COLO829 (cell line): ENCODE measurements around the gene DIRAS3.
A peak's percentile ranks its signal among the peaks of the same experiment; 100 is the strongest.
"Not testable (repeated sequence)": the region's sequence is repeated elsewhere in the genome, so short reads cannot be mapped to it uniquely, and the experiment has no call there.

ENCODE experiments used
- DNase-seq: peaks from one replicate; pipeline ENCODE4 v3.0.0; 2012; ENCODE audit warnings: low spot score

Gene DIRAS3

DNA sequence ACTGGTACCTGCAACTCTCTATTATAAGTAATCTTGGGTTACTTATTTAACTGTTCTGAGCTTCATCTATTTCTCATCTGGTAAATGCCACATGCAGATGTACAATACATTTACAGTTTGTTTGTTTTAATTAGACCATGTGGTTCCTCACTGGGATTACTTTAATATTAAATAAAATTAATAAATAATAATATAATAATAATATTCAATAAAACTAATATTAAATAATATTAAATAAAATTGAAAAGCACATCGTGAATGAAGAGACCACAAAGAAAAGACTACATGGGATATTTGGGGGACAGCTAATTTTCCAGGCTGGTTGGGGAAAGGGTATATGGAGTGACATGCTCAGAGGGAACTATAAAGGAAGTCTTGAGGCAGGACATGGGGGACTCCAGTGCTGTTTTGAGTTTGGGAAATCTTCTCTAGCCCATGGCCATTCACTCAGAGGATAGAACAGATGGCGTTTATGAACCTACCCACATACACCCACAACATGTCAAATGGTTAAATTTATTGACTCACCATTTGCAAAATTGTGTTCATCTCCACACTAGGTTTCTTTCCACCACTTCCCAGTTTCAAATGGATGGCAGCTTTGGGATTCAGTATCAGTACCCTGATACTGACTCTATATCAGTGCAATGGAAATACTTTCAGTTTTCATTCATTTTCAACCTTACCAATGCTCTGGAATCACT lies 25.6 kb downstream of the DIRAS3 start:
- no peak for DNase-seq

DNA sequence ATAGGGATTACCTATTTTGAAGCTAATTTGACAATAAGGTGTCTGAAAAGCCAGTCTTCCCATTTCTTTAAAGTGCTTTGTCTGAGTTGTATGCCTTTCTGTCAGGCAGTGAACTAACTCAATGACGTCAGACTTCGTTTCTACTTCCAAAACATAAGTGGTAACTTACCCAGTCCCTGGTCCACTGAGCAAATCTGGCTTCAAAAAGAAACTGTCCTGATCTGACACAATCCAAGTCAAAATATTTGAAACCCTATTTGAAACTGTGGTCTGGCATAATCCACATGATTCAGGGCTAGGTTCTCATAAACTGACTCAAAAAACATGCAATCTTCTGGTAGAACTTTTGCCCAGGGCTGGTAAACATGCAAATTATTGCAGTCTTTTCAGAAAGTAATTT lies 34.0 kb downstream of the DIRAS3 start:
- DNase-seq, result no peak

- no peak for DNase-seq
Measured at GRCh38 chr1:68015971-68016370, 34.5 kb downstream of the DIRAS3 start.

DNA sequence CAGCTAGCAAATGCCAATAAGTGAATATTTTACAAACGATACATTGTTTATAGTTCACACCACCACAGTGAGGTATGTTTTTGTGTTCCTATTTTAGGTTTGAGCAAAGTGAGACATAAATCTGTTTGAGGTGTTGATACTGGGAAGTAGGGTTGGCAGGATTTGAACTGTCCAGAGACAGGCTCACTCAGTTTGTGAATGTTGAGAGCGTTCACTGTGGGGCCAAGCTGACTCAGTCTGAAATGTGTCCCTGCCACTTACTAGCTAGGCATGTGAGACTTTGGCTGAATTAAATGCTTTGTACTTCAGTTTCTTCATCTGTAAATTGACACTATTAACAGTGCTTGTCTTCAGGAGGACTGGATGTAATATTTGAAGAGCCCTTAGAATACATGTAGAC lies 35.1 kb downstream of the DIRAS3 start:
- DNase-seq, result no peak

GRCh38 chr1:68013351-68013750 lies 37.1 kb downstream of the DIRAS3 start:
- no peak for DNase-seq

DNA sequence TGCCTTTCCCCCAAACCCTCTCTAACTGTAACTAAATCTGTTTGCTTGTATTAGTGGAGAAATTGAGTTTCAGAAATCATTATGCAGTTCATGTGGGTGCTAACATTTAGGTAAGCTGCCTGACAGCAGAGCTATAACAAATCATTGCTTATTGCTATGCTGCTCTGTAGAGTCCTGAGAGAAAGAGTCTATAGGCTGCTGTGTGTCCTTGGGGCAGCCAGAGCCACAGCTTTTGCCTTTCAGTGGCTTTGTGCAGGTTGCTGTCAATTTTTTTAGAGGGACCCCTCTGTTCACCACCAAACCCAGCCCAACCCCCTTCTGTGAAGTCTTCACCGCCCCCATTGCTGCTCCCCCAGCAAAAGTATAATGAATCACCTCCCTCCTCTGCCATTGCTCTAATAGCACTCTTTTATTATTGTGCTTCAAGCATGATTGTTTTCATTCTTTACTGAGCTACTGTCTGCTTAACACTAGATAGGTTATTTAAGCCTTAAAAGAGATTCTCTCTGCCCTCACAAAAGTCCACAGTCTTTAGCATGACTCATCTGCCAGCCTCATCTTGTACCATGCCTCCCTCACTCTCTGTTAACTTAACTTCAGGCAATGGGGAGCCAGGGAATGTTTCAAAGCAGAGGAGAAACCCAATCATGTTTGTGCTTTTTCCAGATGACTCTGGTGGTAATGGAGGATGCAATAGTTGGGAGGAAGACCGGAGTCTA lies 38.6 kb downstream of the DIRAS3 start:
- DNase-seq, result peak; percentile 63

DNA sequence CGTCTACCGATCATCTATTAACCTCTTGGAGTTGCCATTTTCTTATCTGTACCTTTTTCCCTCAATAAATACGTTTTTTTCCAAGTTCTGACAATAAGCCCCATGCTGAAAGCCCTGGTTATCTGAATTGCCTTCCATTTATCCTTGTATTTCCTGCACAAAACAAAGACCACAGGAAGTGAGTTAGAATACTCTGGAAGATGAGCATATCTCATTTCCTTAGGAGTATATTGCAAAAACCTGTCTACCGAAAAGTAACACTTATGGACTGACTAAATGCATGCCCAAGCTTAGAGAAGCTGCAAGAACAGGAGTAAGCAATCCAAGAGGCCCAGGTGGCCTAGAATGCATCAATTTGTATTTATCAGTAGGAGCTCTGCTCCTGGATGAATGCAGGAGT lies 39.9 kb downstream of the DIRAS3 start:
- DNase-seq, result no peak

- peak; percentile 30 for DNase-seq
Measured at GRCh38 chr1:68010090-68010489, 40.3 kb downstream of the DIRAS3 start.

GRCh38 chr1:68003626-68004025 lies 46.8 kb downstream of the DIRAS3 start:
- DNase-seq, result not testable (repeated sequence)

GRCh38 chr1:68000191-68000590 lies 50.2 kb downstream of the DIRAS3 start:
- no peak for DNase-seq

GRCh38 chr1:67997746-67998145 lies 52.7 kb downstream of the DIRAS3 start:
- no peak for DNase-seq
